Hematopoietic multipotent progenitor cell treated with erythropoietin and hydrocortisone succinate and interleukin-3 and kit ligand, for 6 days (in vitro differentiated cells): Measurements from ENCODE around the gene GPR156.

ENCODE experiments used
- DNase-seq: peaks from one replicate; pipeline ENCODE4 v3.0.0-alpha.2; 2015

Gene GPR156

GRCh38 chr3:120192159-120192558 is 92.9 kb downstream of the GPR156 start:
- DNase-seq: no peak

GRCh38 chr3:120182613-120183511 is 102.2 kb downstream of the GPR156 start:
- DNase-seq: peak; percentile 12

- no peak for DNase-seq
Measured at GRCh38 chr3:120181632-120182031, 103.4 kb downstream of the GPR156 start.

GRCh38 chr3:120180731-120181412 is 104.2 kb downstream of the GPR156 start:
- no peak for DNase-seq

- DNase-seq: peak; percentile 18
Measured at GRCh38 chr3:120177707-120178306, 107.2 kb downstream of the GPR156 start.

GRCh38 chr3:120177151-120177550 is 107.9 kb downstream of the GPR156 start:
- no peak for DNase-seq

- no peak for DNase-seq
Measured at GRCh38 chr3:120174811-120175539, 110.0 kb downstream of the GPR156 start.

- no peak for DNase-seq
Measured at GRCh38 chr3:120173056-120173675, 111.9 kb downstream of the GPR156 start.

GRCh38 chr3:120172070-120172469 is 113.0 kb downstream of the GPR156 start:
- DNase-seq: no peak

- DNase-seq: no peak
Measured at GRCh38 chr3:120171134-120171873, 113.7 kb downstream of the GPR156 start.

- no peak for DNase-seq
Measured at GRCh38 chr3:120170223-120170622, 114.8 kb downstream of the GPR156 start.

- DNase-seq: no peak
Measured at GRCh38 chr3:120169407-120169806, 115.6 kb downstream of the GPR156 start.

- no peak for DNase-seq
Measured at GRCh38 chr3:120168611-120169010, 116.4 kb downstream of the GPR156 start.

- no peak for DNase-seq
Measured at GRCh38 chr3:120168038-120168437, 117.0 kb downstream of the GPR156 start.

GRCh38 chr3:120167488-120167887 is 117.5 kb downstream of the GPR156 start:
- no peak for DNase-seq

GRCh38 chr3:120163816-120164215 is 121.2 kb downstream of the GPR156 start:
- DNase-seq: no peak

GRCh38 chr3:120163026-120163425 is 122.0 kb downstream of the GPR156 start:
- DNase-seq: no peak

- no peak for DNase-seq
Measured at GRCh38 chr3:120162400-120162799, 122.6 kb downstream of the GPR156 start.

GRCh38 chr3:120161902-120162301 is 123.1 kb downstream of the GPR156 start:
- DNase-seq: no peak

GRCh38 chr3:120160050-120160449 is 125.0 kb downstream of the GPR156 start:
- DNase-seq: no peak

- DNase-seq: no peak
Measured at GRCh38 chr3:120157681-120158080, 127.3 kb downstream of the GPR156 start.

GRCh38 chr3:120157113-120157512 is 127.9 kb downstream of the GPR156 start:
- DNase-seq: no peak
